OCI-M2 (cell line): ENCODE measurements around the gene MRGPRG.
"Not testable (repeated sequence)": the region's sequence is repeated elsewhere in the genome, so short reads cannot be mapped to it uniquely, and the experiment has no call there.

Experiments
- DNase-seq: peaks from one replicate; lab custom pipeline; 2025; ENCODE audit not compliant: unreplicated experiment; lab: John Stamatoyannopoulos, UW

Gene MRGPRG

GRCh38 chr11:3218483-3219280 is at the start of gene MRGPRG:
Gene MRGPRG, minus strand, starts transcription at chr11:3218813. Its CDS starts 0 bp downstream, at chr11:3218813.
- no peak for DNase-seq

DNA sequence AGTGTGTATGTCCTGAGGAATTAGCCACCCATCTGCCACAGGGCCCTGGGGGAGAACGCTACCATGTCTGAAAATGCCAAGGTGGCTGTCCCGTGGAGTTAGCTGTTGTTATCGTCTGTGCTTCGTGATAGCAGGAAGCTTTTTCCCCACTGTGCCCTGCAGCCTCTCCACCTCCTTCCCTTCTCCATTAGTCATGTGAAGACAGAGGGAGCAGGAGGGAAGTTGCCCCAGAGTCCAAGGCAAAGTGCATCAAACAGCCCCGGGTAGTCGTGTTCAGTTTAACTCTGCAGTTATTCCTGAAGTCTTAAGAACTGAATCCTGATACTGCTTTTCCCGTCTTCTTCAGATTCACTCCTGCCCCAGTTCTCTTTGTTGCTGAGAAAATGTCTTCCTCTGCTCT is 43.9 kb upstream of the MRGPRG start:
- DNase-seq = not testable (repeated sequence)

DNA sequence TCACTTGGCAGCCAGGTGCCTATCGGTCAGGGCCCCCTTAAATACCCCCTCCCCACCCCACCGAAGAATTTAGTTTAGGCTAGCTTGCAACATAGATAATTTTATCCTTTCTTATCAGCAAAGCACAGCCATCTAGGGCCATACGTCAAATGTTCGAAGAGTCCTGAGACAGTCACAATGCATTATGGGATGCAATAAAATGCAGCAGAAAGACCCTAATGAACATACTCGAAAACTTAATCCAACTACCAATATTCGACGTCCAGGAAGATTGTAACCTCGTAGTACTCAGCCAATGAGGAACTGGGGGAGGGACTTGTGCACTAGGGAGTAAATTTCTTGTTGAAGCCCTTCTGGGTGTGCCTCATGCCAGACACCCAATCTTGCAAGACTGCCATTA is 43.2 kb upstream of the MRGPRG start:
- not testable (repeated sequence) for DNase-seq

DNA sequence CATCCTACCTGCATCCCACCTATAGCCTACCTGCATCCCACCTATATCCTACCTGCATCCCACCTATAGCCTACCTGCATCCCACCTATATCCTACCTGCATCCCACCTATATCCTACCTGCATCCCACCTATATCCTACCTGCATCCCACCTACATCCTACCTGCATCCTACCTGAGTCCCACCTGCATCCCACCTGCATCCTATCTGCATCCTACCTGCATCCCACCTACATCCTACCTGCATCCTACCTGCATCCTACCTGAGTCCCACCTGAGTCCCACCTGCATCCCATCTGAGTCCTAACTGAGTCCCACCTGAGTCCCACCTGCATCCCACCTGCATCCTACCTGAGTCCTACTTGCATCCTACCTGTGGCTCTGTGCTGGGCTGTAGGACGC is 38.9 kb upstream of the MRGPRG start:
- DNase-seq = not testable (repeated sequence)

- DNase-seq = not testable (repeated sequence)
These were observed 36.6 kb upstream of the MRGPRG start for GRCh38 chr11:3255241-3255640.

DNA sequence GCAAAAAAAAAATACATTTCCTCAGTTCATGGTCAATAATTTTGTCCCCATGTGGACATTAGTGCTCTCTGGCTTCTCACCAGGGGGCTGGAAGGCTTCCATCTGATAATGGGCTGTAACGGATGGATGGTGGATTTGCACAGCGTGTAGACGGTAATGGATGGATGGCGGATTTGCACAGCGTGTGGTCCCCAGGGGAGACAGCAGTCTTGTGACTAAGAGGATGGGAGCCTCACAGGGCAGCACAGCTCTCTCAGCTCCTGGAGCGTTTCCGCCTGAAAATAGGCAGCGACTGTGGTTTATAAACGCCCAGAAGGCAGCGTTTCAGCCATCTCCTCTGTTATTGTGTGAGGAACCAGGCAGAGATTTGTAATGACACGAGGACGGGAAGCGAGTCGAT is 36.2 kb upstream of the MRGPRG start:
- not testable (repeated sequence) for DNase-seq

DNA sequence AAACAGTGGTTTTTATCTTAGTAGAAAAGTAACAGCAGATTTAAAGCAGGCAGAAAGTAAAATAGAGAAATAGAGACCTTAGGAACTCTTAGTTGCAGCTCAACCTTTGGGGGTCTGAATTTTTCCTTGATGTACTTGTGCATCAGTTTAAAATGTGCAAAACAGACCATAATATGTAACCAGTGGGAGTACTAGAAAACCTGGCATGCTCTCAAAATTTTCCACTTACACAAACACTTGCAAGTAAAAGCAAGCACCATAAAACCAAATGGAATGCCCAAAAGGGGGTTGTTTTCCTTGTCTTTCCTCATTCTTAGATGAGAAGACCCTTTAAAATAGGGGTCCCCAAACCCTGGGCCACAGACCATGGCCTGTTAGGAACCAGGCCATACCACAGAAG is 26.5 kb upstream of the MRGPRG start:
- DNase-seq = no peak

GRCh38 chr11:3243880-3244279 is 25.3 kb upstream of the MRGPRG start:
- DNase-seq = no peak

DNA sequence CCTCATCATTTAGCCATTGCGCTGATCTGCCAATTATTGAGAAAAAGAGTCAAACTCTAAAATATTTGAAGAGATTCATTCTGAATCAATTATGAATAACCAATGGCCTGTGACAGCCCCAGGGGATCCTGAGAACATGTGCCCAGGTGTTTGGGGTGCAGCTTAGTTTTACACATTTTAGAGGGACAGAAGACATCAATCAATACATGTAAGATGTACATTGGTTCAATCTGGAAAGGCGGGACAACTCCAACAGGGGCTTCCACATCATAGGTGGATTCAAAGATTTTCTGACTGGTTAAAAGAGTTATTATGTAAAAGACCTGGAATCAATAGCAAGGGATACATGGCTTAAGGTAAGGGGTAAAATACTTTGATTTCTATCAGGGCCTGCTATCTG is 18.5 kb upstream of the MRGPRG start:
- DNase-seq = no peak

- no peak for DNase-seq
These were observed 16.2 kb upstream of the MRGPRG start for GRCh38 chr11:3234846-3235245.

GRCh38 chr11:3232956-3233355 is 14.3 kb upstream of the MRGPRG start:
- no peak for DNase-seq

- DNase-seq = no peak
These were observed 13.5 kb upstream of the MRGPRG start, which contains the start of gene MRGPRE for GRCh38 chr11:3231851-3232744. Gene MRGPRE, minus strand, starts transcription at chr11:3232417. Its CDS starts 3,618 bp downstream, at chr11:3228799.

GRCh38 chr11:3231550-3231850 is 12.9 kb upstream of the MRGPRG start:
- no peak for DNase-seq

DNA sequence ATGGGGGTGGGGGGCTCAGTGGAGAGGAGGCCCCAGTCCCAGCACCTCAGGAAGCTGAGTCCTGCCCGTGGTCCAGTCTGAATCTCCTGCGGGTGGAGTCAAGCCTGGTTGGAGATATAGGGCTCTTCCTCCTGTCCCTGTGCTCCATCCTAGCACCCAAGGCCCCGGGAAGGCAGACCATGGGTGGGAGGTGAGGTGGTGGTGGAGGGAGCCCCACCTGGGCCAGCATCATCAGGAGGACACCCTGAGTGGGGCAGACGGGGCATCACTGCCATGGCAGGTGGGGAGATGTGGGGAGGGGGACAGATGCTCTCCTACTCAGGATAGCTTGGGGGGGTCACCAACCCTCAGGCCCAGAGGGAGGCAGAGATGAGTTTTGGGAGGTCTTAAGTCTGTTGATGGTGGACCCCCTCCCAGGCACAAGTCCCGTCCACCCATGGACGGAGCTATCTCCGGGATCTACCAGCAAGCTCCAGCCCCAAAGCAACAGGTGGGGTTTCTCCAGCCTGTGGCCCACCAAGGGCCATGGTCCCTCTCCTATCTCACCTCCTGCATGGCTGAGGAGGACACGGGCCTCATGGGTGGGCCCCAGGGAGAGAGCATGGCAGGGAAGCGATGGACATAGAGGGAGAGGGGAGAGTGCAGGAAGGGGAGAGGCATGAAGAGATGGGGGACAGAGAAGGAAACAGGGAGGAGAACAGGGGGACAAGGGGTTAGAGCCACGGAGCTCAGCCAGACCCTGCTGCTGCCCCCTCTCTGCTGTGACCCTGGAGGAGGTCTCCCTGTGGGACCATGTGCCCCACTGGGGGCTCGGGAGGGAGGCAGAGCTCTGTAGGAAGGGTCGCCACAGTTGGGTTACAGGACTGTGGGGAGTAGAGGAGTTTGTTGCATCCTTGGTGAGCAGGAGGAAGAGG is 12.3 kb upstream of the MRGPRG start:
- DNase-seq = no peak

GRCh38 chr11:3229673-3230630 is 11.3 kb upstream of the MRGPRG start:
- DNase-seq = no peak

DNA sequence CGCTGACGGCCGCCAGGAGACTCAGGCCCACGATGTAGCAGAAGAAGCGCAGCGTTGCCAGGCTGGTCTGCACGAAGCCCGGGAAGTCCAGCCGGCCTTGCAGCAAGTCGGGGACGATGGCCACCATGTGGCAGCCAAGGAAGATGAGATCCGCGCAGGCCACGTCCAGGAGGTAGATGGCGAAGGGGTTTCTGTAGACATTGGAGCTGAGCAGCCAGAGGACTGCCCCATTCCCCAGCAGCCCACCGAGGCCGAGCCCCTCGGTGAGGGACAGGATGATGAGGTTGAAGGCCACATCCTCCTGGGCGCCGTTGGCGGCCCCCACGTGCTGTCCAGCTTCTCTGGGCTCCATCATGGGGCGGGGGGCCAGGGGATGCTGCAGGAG is 9.8 kb upstream of the MRGPRG start:
- DNase-seq = no peak

DNA sequence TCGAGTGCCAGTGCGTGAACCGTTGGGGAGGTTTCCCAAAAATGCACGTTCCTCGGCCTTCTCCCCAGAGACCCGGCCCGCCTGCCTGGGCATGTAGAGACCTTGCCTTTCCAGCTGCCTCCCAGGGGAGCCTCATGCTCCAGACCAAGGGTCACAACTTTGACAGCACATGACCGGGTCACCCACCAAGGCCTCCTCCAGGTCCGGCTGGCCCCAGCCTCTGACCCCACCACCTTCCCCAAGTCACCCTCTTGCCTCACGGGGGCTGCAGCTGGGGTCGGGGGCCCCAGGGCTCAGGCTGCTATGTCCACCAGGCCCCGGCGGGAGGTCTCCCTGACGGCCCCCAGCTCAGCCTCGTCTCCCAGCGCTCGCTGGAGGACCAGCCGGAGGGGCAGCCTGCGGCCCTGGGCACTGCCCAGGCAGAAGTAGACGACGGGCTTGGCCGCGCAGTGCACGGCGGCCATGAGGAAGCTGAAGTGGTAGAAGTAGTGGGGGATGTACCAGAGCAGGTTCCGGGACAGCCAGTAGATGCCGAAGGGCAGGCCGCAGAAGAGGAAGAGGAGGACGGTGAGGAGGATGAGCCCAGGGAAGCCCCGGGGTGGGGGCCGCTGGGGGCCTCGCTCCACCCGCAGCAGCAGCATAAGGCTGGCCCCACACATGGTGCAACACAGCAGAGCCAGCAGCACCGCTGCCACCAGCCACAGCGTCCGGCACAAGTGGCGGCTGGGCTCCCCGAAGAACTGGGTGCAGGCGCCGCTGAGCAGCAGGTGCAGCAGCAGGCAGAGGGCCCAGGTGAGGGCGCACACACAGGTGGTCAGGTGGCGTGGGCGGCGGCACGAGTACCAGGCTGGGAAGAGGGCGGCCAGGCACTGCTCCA is 9.2 kb upstream of the MRGPRG start:
- DNase-seq = no peak

DNA sequence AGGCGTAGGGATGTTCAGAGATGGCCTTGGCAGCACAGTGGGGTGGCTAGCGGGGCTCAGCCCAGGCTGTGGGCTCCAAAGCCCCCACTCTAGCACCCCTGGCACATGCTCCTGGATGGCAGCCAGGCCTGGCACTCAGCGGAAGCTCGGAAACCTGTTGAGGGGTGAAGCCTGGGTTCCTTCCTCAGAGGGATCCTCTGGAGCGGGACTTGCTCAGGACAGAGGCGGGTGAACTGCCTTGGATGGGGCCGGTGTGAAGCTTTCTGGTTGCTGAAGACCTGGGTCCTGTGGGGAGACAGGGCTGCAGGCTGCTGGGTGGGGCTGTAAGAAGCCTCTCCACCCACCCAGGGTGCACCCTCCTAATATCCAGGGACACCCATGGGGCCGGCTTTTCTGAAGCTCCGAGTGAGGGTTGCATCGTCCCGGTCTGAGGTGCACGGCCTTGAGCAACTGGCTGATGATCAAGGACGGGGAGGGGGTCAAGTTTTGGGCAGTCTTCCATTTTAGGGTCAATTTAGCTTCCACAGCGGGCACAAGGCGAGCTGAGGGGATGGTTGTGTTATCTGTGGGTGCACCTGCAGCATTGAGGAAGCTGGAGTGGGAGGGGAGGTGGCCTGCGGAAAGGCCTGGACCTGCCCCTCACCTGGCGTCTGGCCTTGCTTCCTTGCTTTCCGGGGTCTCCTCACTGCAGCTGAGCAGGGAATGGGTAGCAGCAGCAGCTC is 8.4 kb upstream of the MRGPRG start:
- DNase-seq = no peak
